ENCODE measurements around the gene S100A5. TPM values are rescaled to one million over a fixed set of nuclear protein-coding genes. Genes with fewer than 3 reads are reported as not detected.
A peak's percentile ranks its signal among the peaks of the same experiment; 100 is the strongest.

S100A5 gene
- total RNA-seq, 4 donors from 2014 or later: not detected

GRCh38 chr1:153549741-153550397 is 9.1 kb upstream of the S100A5 start:
- no peak for TF ChIP-seq CTCF (IDR thresholded peaks at IDR 0.05)
- DNase-seq (ENCODE audit: low spot score) (no peak), ATAC-seq (ENCODE audit: low FRiP score) (no peak)

GRCh38 chr1:153548722-153549688 is 8.3 kb upstream of the S100A5 start, which contains the start of gene S100A3:
Gene S100A3, minus strand, starts transcription at chr1:153549258. Its CDS starts 773 bp downstream, at chr1:153548485.
- ATAC-seq (ENCODE audit: low FRiP score): peak; percentile 67
- no peak for TF ChIP-seq CTCF (IDR thresholded peaks at IDR 0.05)
- no peak for DNase-seq (ENCODE audit: low spot score)

- DNase-seq (ENCODE audit: low spot score): no peak
Observed at GRCh38 chr1:153547560-153548551, 7.1 kb upstream of the S100A5 start.

GRCh38 chr1:153546796-153547559 is 6.2 kb upstream of the S100A5 start:
- no peak for TF ChIP-seq CTCF (IDR thresholded peaks at IDR 0.05)
- ATAC-seq (ENCODE audit: low FRiP score) (no peak), DNase-seq (ENCODE audit: low spot score) (no peak)

More at GRCh38 chr1:153547560-153548551, 7.1 kb upstream of the S100A5 start:
- ATAC-seq (ENCODE audit: low FRiP score): no peak
- TF ChIP-seq CTCF (IDR thresholded peaks at IDR 0.05): no peak

GRCh38 chr1:153546371-153546770 is 5.6 kb upstream of the S100A5 start:
- DNase-seq (ENCODE audit: low spot score) (no peak), ATAC-seq (ENCODE audit: low FRiP score) (no peak)
- no peak for TF ChIP-seq CTCF (IDR thresholded peaks at IDR 0.05)

All from omental fat pad (tissue), 4 donors.